ENCODE results near the gene LTA4H. TPM values are rescaled to one million over a fixed set of nuclear protein-coding genes. Genes with fewer than 3 reads are reported as not detected.

The LTA4H gene
- total RNA-seq, 1 donor from 2014 or later = 567 TPM

DNA sequence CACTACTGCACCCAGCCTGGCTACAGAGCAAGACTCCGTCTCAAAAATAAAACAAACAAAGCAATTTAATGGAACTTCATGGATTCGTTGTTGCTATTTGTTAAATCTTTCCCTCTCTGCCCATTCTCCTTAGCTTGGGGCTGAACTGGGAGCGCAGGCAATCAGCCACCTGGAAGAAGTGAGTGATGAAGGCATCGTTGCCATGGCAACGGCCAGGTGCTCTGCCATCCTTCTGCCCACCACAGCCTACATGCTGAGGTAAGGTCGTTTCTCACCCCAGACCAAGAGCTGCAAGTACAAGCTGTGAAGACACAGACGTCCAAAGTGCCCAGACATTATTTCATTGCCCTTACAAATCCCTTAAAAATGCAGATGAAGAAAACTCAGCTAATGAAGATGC is 73.2 kb downstream of the LTA4H start:
- no peak overlapping the region for H3K4me3 ChIP-seq
- no peak overlapping the region for H3K27ac ChIP-seq
- no peaks in the 10 kb centered on the region for H3K9me3 ChIP-seq
- no peaks in the 10 kb centered on the region for H3K36me3 ChIP-seq
- no peak for ATAC-seq
- H3K27me3 ChIP-seq (ENCODE audit: low read depth) = no peaks in the 10 kb centered on the region
- DNase-seq = no peak
- intact Hi-C loops (cut with DNase I) = no loop called here
- H3K4me1 ChIP-seq = no peaks in the 10 kb centered on the region
- TF ChIP-seq, protein P1, sequence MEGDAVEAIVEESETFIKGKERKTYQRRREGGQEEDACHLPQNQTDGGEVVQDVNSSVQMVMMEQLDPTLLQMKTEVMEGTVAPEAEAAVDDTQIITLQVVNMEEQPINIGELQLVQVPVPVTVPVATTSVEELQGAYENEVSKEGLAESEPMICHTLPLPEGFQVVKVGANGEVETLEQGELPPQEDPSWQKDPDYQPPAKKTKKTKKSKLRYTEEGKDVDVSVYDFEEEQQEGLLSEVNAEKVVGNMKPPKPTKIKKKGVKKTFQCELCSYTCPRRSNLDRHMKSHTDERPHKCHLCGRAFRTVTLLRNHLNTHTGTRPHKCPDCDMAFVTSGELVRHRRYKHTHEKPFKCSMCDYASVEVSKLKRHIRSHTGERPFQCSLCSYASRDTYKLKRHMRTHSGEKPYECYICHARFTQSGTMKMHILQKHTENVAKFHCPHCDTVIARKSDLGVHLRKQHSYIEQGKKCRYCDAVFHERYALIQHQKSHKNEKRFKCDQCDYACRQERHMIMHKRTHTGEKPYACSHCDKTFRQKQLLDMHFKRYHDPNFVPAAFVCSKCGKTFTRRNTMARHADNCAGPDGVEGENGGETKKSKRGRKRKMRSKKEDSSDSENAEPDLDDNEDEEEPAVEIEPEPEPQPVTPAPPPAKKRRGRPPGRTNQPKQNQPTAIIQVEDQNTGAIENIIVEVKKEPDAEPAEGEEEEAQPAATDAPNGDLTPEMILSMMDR (IDR thresholded peaks at IDR 0.05) = no peak

GRCh38 chr12:95960241-95960640 is 75.1 kb downstream of the LTA4H start:
- Histone ChIP-seq H3K36me3 (no peaks in the 10 kb centered on the region), H3K4me1 (no peaks in the 10 kb centered on the region), H3K4me3 (no peak overlapping the region), H3K9me3 (no peaks in the 10 kb centered on the region), H3K27me3 (ENCODE audit: low read depth) (no peaks in the 10 kb centered on the region), H3K27ac (no peak overlapping the region)
- TF ChIP-seq, protein P1 (IDR thresholded peaks at IDR 0.05) = no peak
- DNase-seq (no peak), ATAC-seq (no peak)
- intact Hi-C loops (cut with DNase I) = no loop called here

GRCh38 chr12:95959107-95959506 is 76.3 kb downstream of the LTA4H start:
- DNase-seq (no peak), ATAC-seq (no peak)
- no peaks in the 10 kb centered on the region for H3K36me3 ChIP-seq
- no peaks in the 10 kb centered on the region for H3K4me1 ChIP-seq
- TF ChIP-seq, protein P1 (IDR thresholded peaks at IDR 0.05) = peak; percentile 15
- H3K27ac ChIP-seq = no peak overlapping the region
- H3K9me3 ChIP-seq = no peaks in the 10 kb centered on the region
- no peaks in the 10 kb centered on the region for H3K27me3 ChIP-seq (ENCODE audit: low read depth)
- no peak overlapping the region for H3K4me3 ChIP-seq
- intact Hi-C loops (cut with DNase I) = no loop called here

GRCh38 chr12:95956557-95957145 is 78.7 kb downstream of the LTA4H start:
- intact Hi-C loops (cut with DNase I) = no loop called here
- H3K4me3 ChIP-seq = no peak overlapping the region
- DNase-seq = no peak
- no peaks in the 10 kb centered on the region for H3K36me3 ChIP-seq
- no peaks in the 10 kb centered on the region for H3K27me3 ChIP-seq (ENCODE audit: low read depth)
- TF ChIP-seq, protein P1 (IDR thresholded peaks at IDR 0.05) = no peak
- H3K9me3 ChIP-seq = no peaks in the 10 kb centered on the region
- H3K4me1 ChIP-seq = no peaks in the 10 kb centered on the region
- ATAC-seq = no peak
- no peak overlapping the region for H3K27ac ChIP-seq

DNA sequence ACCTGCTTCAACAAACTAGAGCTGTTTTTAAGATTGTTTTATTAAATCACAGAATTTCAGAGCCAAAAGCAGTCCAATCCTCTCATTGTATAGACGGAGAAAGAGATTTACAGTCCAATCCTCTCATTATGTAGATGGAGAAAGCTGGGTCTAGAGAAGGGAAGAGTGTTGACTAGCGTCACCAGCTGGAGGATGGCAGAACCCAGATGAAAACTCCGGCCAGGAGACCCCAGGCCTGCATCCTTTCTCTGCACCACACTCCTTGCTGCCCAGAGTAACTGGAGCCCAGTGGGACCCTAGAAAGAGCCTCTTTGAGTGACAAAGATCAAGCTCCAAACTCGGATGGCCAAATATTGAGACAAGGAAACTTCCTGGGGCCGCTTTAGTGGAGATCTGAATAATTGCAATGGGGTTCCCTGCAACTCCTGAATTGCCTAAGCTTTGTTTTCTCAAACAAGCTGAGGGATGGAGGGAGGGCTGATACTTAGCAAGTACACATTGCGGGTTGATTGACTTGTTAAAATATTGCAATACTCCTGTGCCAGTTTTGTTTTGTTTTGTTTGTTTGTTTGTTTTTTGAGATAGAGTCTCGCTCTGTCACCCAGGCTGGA is 79.7 kb downstream of the LTA4H start:
- H3K27me3 ChIP-seq (ENCODE audit: low read depth) = no peaks in the 10 kb centered on the region
- intact Hi-C loops (cut with DNase I) = no loop called here
- TF ChIP-seq, protein P1 (IDR thresholded peaks at IDR 0.05) = no peak
- H3K4me3 ChIP-seq = no peak overlapping the region
- ATAC-seq (no peak), DNase-seq (no peak)
- H3K4me1 ChIP-seq = no peaks in the 10 kb centered on the region
- H3K27ac ChIP-seq = no peak overlapping the region
- H3K36me3 ChIP-seq = no peaks in the 10 kb centered on the region
- no peaks in the 10 kb centered on the region for H3K9me3 ChIP-seq
